Trophoblast cell (in vitro differentiated cells and primary cell): ENCODE data around the gene HYKK.
"Not testable (repeated sequence)": the region's sequence is repeated elsewhere in the genome, so short reads cannot be mapped to it uniquely, and the experiment has no call there.

ENCODE experiments used
- DNase-seq, 2 donors: peaks; one replicate each; pipeline ENCODE4 v3.0.0-alpha.2; 2016
- H2AFZ ChIP-seq: 2 replicates; pipeline ENCODE4 v1.6.1; 2013; ENCODE audit warnings: low read length, moderate library complexity, mild to moderate bottlenecking; ENCODE audit not compliant: insufficient read depth, poor library complexity
- H2AK5ac ChIP-seq: 2 replicates; pipeline ENCODE4 v1.6.1; 2013; ENCODE audit warnings: mild to moderate bottlenecking, low read length
- H2BK120ac ChIP-seq: 2 replicates; pipeline ENCODE4 v1.6.1; 2013; ENCODE audit warnings: low read length, mild to moderate bottlenecking, moderate library complexity; ENCODE audit not compliant: insufficient read depth, poor library complexity
- H2BK12ac ChIP-seq: 2 replicates; pipeline ENCODE4 v1.6.1; 2013; ENCODE audit warnings: mild to moderate bottlenecking, low read length, moderate library complexity
- H2BK5ac ChIP-seq: 2 replicates; pipeline ENCODE4 v1.6.1; 2013; ENCODE audit warnings: low read length, low read depth, moderate library complexity, mild to moderate bottlenecking; ENCODE audit not compliant: poor library complexity
- H3K14ac ChIP-seq: 2 replicates; pipeline ENCODE4 v1.6.1; 2013; ENCODE audit warnings: mild to moderate bottlenecking, low read length
- H3K18ac ChIP-seq: 2 replicates; pipeline ENCODE4 v1.6.1; 2013; ENCODE audit warnings: mild to moderate bottlenecking, low read length
- H3K23ac ChIP-seq: 2 replicates; pipeline ENCODE4 v1.6.1; 2013; ENCODE audit warnings: low read length
- H3K27ac ChIP-seq: 2 replicates; pipeline ENCODE4 v1.5.1; 2013; ENCODE audit warnings: low read depth, mild to moderate bottlenecking, inconsistent platforms, low read length, moderate library complexity
- H3K27me3 ChIP-seq: 2 replicates; pipeline ENCODE4 v1.6.1; 2013; ENCODE audit warnings: inconsistent platforms, mild to moderate bottlenecking, low read length, moderate library complexity; ENCODE audit not compliant: insufficient read depth
- H3K36me3 ChIP-seq, 2 experiments: 1 replicate in 1 of 2; 2 replicates in 1 of 2; pipeline ENCODE4 v1.6.1; 2013; ENCODE audit warnings: low read length in 2 of 2, mild to moderate bottlenecking in 2 of 2, moderate library complexity in 1 of 2; ENCODE audit not compliant: insufficient read depth in 2 of 2, control insufficient read depth in 1 of 2
- H3K4ac ChIP-seq: 2 replicates; pipeline ENCODE4 v1.6.1; 2013; ENCODE audit warnings: low read depth, mild to moderate bottlenecking, low read length, moderate library complexity
- H3K4me1 ChIP-seq, 2 experiments: 1 replicate in 1 of 2; 2 replicates in 1 of 2; pipeline ENCODE4 v1.6.1; 2013; ENCODE audit warnings: low read length in 2 of 2, mild to moderate bottlenecking in 2 of 2, moderate library complexity in 1 of 2; ENCODE audit not compliant: insufficient read depth in 2 of 2, control insufficient read depth in 1 of 2
- H3K4me2 ChIP-seq: 2 replicates; pipeline ENCODE4 v1.6.1; 2013; ENCODE audit warnings: inconsistent platforms, mild to moderate bottlenecking, low read length, moderate library complexity
- H3K4me3 ChIP-seq: 2 replicates; pipeline ENCODE4 v1.5.1; 2013; ENCODE audit warnings: mild to moderate bottlenecking, low read depth, low read length, inconsistent platforms
- H3K79me1 ChIP-seq: one replicate; pipeline ENCODE4 v1.6.1; 2013; ENCODE audit warnings: low read length
- H3K79me2 ChIP-seq: 2 replicates; pipeline ENCODE4 v1.6.1; 2013; ENCODE audit warnings: low read length, mild to moderate bottlenecking; ENCODE audit not compliant: control insufficient read depth, insufficient read depth, poor library complexity
- H3K9ac ChIP-seq: 2 replicates; pipeline ENCODE4 v1.6.1; 2013; ENCODE audit warnings: mild to moderate bottlenecking, low read length
- H3K9me3 ChIP-seq: 2 replicates; pipeline ENCODE4 v1.6.1; 2013; ENCODE audit warnings: low read depth, mild to moderate bottlenecking, control low read depth, inconsistent platforms, low read length; ENCODE audit not compliant: insufficient read depth
- H4K12ac ChIP-seq: 2 replicates; pipeline ENCODE4 v1.6.1; 2013; ENCODE audit warnings: low read depth, mild to moderate bottlenecking, low read length, moderate library complexity
- H4K8ac ChIP-seq: 2 replicates; pipeline ENCODE4 v1.6.1; 2013; ENCODE audit warnings: low read depth, mild to moderate bottlenecking, low read length, moderate library complexity
- H4K91ac ChIP-seq: one replicate; pipeline ENCODE4 v1.6.1; 2013; ENCODE audit warnings: low read depth, mild to moderate bottlenecking, low read length, moderate library complexity
- WGBS: extraction: QIAGEN DNeasy Blood & Tissue Kit; methylation state at CpG from one replicate; pipeline ENCODE4 v1.1.7; 2013; ENCODE audit warnings: missing lambda C conversion rate; ENCODE audit not compliant: insufficient read length, insufficient coverage; ENCODE audit errors: extremely low coverage; 5-methylcytosine and 5-hydroxymethylcytosine counted together

The HYKK gene

DNA sequence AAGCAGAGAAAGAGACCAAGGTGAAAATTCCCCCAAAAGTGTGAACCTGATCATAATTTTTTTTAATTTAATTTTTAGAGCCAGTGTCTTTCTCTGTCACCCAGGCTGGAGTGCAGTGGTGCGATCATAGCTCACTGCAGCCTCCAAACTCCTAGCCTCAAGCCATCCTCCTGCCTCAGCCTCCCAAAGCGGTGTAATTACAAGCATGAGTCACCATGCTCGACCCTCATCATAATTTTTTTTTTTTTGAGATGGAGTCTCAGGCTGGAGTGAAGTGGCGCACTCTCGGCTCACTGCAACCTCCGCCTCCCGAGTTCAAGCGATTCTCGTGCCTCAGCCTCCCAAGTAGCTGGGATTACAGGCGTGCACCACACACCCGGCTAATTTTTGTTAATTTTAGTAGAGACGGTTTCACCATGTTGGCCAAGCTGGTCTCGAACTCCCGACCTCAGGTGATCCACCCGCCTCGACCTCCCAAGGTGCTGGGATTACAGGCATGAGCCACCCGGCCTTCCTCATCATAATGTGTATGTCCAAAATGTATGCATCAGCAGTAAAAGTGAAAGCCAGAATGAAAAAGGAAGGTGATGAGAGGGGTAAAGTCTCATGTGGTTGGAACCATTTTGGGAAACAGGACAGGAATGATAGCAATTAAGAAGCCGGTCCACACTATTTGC lies 32.2 kb downstream of the HYKK start:
- H3K27ac ChIP-seq, H3K79me1 ChIP-seq, H3K79me2 ChIP-seq, H3K27me3 ChIP-seq, H3K18ac ChIP-seq, DNase-seq, H3K23ac ChIP-seq, H3K9me3 ChIP-seq, H2BK12ac ChIP-seq, H3K9ac ChIP-seq, H2BK120ac ChIP-seq, H3K4me1 ChIP-seq, H2AK5ac ChIP-seq, H3K4ac ChIP-seq: not testable (repeated sequence)
- H2BK5ac ChIP-seq = peak overlapping the region; percentile 22
- H4K12ac ChIP-seq = peak overlapping the region; percentile 79
- peak overlapping the region; percentile 85 for H2AFZ ChIP-seq
- peak overlapping the region; percentile 84 for H3K4me3 ChIP-seq
- peak overlapping the region; percentile 72 for H3K4me2 ChIP-seq
- H3K14ac ChIP-seq = peak overlapping the region; percentile 85
- H4K8ac ChIP-seq = peak overlapping the region; percentile 98
- no CpG with 5 or more reads among the region's 18 CpGs for WGBS
- peak overlapping the region; percentile 52 for H4K91ac ChIP-seq
- peaks cover 6 to 10% of the 10 kb centered on the region in 2 experiments for H3K36me3 ChIP-seq

DNA sequence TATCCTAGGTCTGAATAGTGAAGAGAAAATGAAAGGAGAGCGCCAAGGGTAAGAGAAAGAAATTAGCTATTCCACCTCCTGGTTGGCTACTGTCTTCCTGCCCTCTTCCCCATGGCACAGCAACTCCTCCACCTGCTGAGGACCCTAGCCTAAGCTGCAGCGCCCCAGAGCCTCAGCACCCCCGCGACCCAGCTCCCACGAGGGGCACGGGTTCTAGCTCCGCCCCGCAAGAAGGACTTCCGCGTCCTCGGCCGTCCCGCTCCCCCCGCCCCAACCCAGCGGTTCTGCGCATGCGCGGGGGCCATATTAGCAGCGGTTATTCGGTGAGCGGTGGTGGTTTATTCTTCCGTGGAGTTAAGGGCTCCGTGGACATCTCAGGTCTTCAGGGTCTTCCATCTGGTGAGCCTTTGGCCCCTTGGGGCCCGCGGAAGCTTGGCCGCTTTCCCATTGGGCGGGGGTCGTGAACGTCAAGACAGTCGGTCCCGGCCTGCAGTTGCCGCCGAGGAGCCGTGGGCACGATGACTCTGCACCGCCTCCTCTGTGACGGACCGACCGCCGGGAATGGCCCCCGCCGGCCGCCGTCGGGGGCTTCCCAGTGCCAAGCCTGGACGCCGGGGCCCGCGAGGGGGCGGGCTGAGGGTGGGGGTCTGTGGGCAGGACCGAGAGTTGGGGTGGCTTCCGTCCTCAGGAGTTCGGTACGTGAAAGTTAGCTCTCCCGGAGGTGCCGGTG lies 32.9 kb downstream of the HYKK start, which contains the start of gene PSMA4:
Gene PSMA4, plus strand, starts transcription at position 304 of the 730 bp plus-strand sequence. CDS start 1,484 bp downstream, outside the sequence.
- Histone ChIP-seq H3K14ac (peak within 1 kb of the TSS; percentile 85), H3K9ac (peak within 1 kb of the TSS; percentile 99), H2BK5ac (peak within 1 kb of the TSS; percentile 49), H4K12ac (peak within 1 kb of the TSS; percentile 81), H3K27me3 (no peaks in the 10 kb centered on the region), H3K4me2 (peak within 1 kb of the TSS; percentile 72), H3K36me3 (peaks cover 6 to 10% of the 10 kb centered on the region in 2 experiments), H2AK5ac (no peak within 1 kb of the TSS), H3K18ac (peak within 1 kb of the TSS; percentile 43), H3K23ac (no peak within 1 kb of the TSS), H4K91ac (peak within 1 kb of the TSS; percentile 68), H3K79me2 (peaks cover 5% of the 10 kb centered on the region), H2AFZ (peak within 1 kb of the TSS; percentile 85), H3K4me3 (peak within 1 kb of the TSS; percentile 84), H2BK12ac (no peak within 1 kb of the TSS), H3K4me1 (no peaks in the 10 kb centered on the region), H3K27ac (peak within 1 kb of the TSS; percentile 83), H4K8ac (peak within 1 kb of the TSS; percentile 98), H3K4ac (peak within 1 kb of the TSS; percentile 8), H3K9me3 (no peaks in the 10 kb centered on the region), H3K79me1 (peaks cover 5% of the 10 kb centered on the region), H2BK120ac (peak within 1 kb of the TSS; percentile 9)
- peak; percentile 82 to 92 for DNase-seq
- no CpG with 5 or more reads among the region's 56 CpGs for WGBS

DNA sequence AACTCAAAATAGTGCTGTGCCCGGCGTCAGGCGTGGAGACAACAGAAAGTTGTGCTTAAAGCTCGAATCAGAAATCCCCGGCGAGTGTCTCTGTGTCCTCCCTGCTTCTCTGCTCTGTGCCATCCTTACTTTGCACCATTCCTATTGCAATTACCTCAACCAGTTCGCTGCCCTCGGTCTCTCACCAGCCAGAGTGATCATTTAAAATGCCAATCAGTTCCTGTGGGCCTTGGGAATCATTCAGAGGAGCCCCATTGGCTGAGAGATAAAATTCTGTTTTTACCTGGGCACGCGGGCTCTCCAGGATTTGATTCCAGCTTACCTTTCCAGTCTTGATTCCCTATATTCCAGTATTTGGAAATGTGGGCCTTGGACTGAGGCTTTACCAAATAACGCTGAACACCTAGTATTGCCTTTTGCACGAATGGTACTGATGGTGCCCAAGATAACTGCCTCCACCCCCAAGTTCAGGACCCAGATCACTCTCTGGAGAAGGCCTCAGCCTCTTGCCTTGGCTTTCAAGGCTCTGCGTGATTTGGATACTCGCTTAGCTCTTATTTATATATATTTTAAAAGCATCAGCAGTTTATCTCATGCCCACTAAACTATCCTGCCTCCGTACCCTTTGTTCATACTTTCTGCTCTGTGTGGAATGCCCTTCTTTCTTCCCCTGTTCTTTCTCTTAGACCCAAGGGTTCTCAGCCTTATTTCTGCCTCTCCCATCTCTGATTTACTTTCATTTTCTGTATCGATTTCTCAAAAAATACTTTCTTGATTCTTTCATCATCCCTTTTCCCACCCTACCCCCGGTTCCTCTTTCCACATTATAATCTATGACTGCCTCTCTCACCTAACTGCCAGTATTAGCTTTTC lies 33.7 kb downstream of the HYKK start:
- Histone ChIP-seq H3K79me1 (peaks cover 5% of the 10 kb centered on the region), H3K4me1 (no peaks in the 10 kb centered on the region), H2BK5ac (no peak overlapping the region), H3K36me3 (peaks cover 9 to 15% of the 10 kb centered on the region in 2 experiments), H3K9me3 (no peaks in the 10 kb centered on the region), H3K9ac (peak overlapping the region; percentile 99), H4K91ac (peak overlapping the region; percentile 36), H2AFZ (no peak overlapping the region), H3K4me2 (peak overlapping the region; percentile 72), H3K14ac (peak overlapping the region; percentile 52), H2AK5ac (no peak overlapping the region), H2BK12ac (no peak overlapping the region), H3K79me2 (peaks cover 5% of the 10 kb centered on the region), H3K23ac (no peak overlapping the region), H2BK120ac (no peak overlapping the region), H3K4me3 (peak overlapping the region; percentile 84), H4K8ac (peak overlapping the region; percentile 55), H3K27ac (no peak overlapping the region), H3K18ac (no peak overlapping the region), H4K12ac (peak overlapping the region; percentile 35), H3K27me3 (no peaks in the 10 kb centered on the region), H3K4ac (peak overlapping the region; percentile 8)
- peak in 1 of 2 donors; percentile 1 for DNase-seq
- WGBS = no CpG with 5 or more reads among the region's 17 CpGs

DNA sequence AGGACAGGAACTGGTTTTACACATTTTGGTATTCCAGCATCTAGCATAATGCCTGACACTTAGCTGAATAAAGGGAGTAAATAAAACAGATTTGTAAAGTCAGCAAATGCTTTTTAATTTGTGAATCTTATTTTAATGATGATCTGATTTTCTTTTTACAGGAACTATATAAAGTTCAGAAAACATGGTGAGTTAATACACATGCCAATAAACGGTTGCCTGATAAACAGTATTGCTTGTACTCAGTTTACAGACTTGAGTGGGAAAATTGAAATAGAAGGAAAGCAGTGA lies 34.3 kb downstream of the HYKK start:
- Histone ChIP-seq H4K12ac (no peak overlapping the region), H4K8ac (no peak overlapping the region), H2BK5ac (no peak overlapping the region), H3K14ac (no peak overlapping the region), H3K23ac (no peak overlapping the region), H2BK120ac (no peak overlapping the region), H3K79me1 (peaks cover 5% of the 10 kb centered on the region), H2AFZ (no peak overlapping the region), H3K4me3 (no peak overlapping the region), H3K9me3 (no peaks in the 10 kb centered on the region), H3K79me2 (peaks cover 5% of the 10 kb centered on the region), H3K4me2 (peak overlapping the region; percentile 72), H4K91ac (no peak overlapping the region), H3K36me3 (peaks cover 11 to 18% of the 10 kb centered on the region in 2 experiments), H3K27me3 (no peaks in the 10 kb centered on the region), H3K18ac (no peak overlapping the region), H3K4me1 (no peaks in the 10 kb centered on the region), H2BK12ac (no peak overlapping the region), H2AK5ac (no peak overlapping the region), H3K9ac (no peak overlapping the region), H3K4ac (no peak overlapping the region), H3K27ac (no peak overlapping the region)
- WGBS = no CpG with 5 or more reads among the region's 1 CpG
- no peak for DNase-seq
